Measurements from ENCODE around the gene UGDH.

DNA sequence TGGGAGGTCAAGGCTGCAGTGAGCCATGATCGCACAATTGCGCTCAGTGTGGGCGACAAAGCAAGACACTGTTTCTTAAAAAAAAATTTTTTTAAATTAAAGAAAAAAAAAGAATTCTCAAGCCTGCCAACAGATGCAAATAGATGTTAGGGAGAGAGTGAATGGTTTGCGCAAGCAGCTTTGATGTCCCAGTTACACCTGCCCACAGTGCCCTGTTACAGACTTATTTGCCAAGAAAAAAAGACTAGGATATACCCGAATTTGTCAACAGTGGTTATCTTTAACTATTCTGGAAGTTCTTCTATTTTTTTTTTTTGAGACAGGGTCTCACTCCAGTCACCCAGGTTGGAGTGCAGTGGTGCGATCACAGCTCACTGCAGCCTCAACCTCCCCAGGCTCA lies 44.3 kb upstream of the UGDH start:
- TF ChIP-seq, protein P1, sequence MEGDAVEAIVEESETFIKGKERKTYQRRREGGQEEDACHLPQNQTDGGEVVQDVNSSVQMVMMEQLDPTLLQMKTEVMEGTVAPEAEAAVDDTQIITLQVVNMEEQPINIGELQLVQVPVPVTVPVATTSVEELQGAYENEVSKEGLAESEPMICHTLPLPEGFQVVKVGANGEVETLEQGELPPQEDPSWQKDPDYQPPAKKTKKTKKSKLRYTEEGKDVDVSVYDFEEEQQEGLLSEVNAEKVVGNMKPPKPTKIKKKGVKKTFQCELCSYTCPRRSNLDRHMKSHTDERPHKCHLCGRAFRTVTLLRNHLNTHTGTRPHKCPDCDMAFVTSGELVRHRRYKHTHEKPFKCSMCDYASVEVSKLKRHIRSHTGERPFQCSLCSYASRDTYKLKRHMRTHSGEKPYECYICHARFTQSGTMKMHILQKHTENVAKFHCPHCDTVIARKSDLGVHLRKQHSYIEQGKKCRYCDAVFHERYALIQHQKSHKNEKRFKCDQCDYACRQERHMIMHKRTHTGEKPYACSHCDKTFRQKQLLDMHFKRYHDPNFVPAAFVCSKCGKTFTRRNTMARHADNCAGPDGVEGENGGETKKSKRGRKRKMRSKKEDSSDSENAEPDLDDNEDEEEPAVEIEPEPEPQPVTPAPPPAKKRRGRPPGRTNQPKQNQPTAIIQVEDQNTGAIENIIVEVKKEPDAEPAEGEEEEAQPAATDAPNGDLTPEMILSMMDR (optimal IDR thresholded peaks at IDR 0.05 in 1 of 3, IDR thresholded peaks at IDR 0.05 in 1 of 3, conservative IDR thresholded peaks at IDR 0.05 in 1 of 3; ENCODE audit: extremely low read depth in 1 of 3, insufficient read depth in 2 of 3, low read length in 3 of 3), result no peak
- TF ChIP-seq EZH2 (IDR thresholded peaks at IDR 0.05; ENCODE audit: low read length), result no peak
